Small intestine (tissue), 16 donors: ENCODE results near the gene ARHGAP40. TPM values are rescaled to one million over a fixed set of nuclear protein-coding genes. Genes with fewer than 3 reads are reported as not detected.

Experiments
- DNase-seq, 2 donors: peaks; one replicate each; pipeline versions ENCODE4 v3.0.0 to v3.0.0-alpha.2; 2013
- FAIRE-seq: peaks from 2 replicates; lab custom pipeline; 2012; peaks lifted over from hg19 to GRCh38; lab: Jason Lieb, UNC
- H3K27ac ChIP-seq, 3 donors: one replicate each; pipeline ENCODE4 v1.5.1; 2013; ENCODE audit warnings: low read length in 2 of 3, mild to moderate bottlenecking in 2 of 3, control low read depth in 1 of 3, inconsistent platforms in 1 of 3, low read depth in 1 of 3, moderate library complexity in 1 of 3
- H3K27me3 ChIP-seq, 3 donors: one replicate each; pipeline ENCODE4 v1.6.1; 2013; ENCODE audit warnings: low read length in 3 of 3, inconsistent platforms in 1 of 3; ENCODE audit not compliant: control insufficient read depth in 3 of 3, insufficient read depth in 3 of 3
- H3K36me3 ChIP-seq, 3 donors: one replicate each; pipeline ENCODE4 v1.6.1; 2013; ENCODE audit warnings: low read length in 3 of 3, inconsistent platforms in 1 of 3, low read depth in 1 of 3, mild to moderate bottlenecking in 1 of 3, moderate library complexity in 1 of 3; ENCODE audit not compliant: control insufficient read depth in 3 of 3, insufficient read depth in 2 of 3
- H3K4me1 ChIP-seq, 3 donors: one replicate each; pipeline ENCODE4 v1.6.1; 2013; ENCODE audit warnings: low read length in 2 of 3, inconsistent platforms in 1 of 3, low read depth in 1 of 3, mild to moderate bottlenecking in 1 of 3, moderate library complexity in 1 of 3; ENCODE audit not compliant: control insufficient read depth in 3 of 3, insufficient read depth in 2 of 3
- H3K4me3 ChIP-seq, 3 donors: one replicate each; pipeline ENCODE4 v1.5.1; 2013; ENCODE audit warnings: low read length in 3 of 3, control low read depth in 1 of 3, inconsistent platforms in 1 of 3, low read depth in 1 of 3, mild to moderate bottlenecking in 1 of 3, moderate library complexity in 1 of 3
- H3K9me3 ChIP-seq, 2 donors: one replicate each; pipeline ENCODE4 v1.6.1; 2013; ENCODE audit warnings: low read depth in 1 of 2, low read length in 1 of 2; ENCODE audit not compliant: control insufficient read depth in 2 of 2, insufficient read depth in 1 of 2
- WGBS, 3 donors: extraction: QIAGEN DNeasy Blood & Tissue Kit; methylation state at CpG; one replicate each; pipeline ENCODE4 v1.1.7; 2013; 5-methylcytosine and 5-hydroxymethylcytosine counted together
- long read RNA-seq, 10 donors: transcript quantifications; one replicate each; lab custom pipeline, GENCODE V29; 2026
- polyA plus RNA-seq, 4 donors: library from polyadenylated mRNA; stranded (reverse) in 3 of 4; unstranded in 1 of 4; fragments of 200-250 nt in 3 of 4; fragments of 120-200 nt in 1 of 4; gene quantifications; one replicate each; pipeline versions ENCODE4 v1.2.1 to v1.2.3, GENCODE V29; 2013
- donor health status: healthy with polysubstance abuse.
- donor health status: control.
- donor health status: control.
- donor health status: Bipolar disorder and iron deficiency.
- donor health status: healthy.

ARHGAP40 gene
- polyA plus RNA-seq = under 1 TPM in 2 of 4 donors, not detected in 2; 0.01 to 0.06 TPM
- long read RNA-seq, donor 1 = 0 reads
- long read RNA-seq, donor 2 = 0 reads
- long read RNA-seq, donor 3 = 0 reads
- long read RNA-seq, donor 4 = 0 reads
- long read RNA-seq, donor 5 = 0 reads
- long read RNA-seq, donor 6 = 0 reads
- long read RNA-seq, donor 7 = 0 reads
- long read RNA-seq, donor 8 = 0 reads
- long read RNA-seq, donor 9 = 0 reads
- long read RNA-seq, donor 10 = 0 reads

DNA sequence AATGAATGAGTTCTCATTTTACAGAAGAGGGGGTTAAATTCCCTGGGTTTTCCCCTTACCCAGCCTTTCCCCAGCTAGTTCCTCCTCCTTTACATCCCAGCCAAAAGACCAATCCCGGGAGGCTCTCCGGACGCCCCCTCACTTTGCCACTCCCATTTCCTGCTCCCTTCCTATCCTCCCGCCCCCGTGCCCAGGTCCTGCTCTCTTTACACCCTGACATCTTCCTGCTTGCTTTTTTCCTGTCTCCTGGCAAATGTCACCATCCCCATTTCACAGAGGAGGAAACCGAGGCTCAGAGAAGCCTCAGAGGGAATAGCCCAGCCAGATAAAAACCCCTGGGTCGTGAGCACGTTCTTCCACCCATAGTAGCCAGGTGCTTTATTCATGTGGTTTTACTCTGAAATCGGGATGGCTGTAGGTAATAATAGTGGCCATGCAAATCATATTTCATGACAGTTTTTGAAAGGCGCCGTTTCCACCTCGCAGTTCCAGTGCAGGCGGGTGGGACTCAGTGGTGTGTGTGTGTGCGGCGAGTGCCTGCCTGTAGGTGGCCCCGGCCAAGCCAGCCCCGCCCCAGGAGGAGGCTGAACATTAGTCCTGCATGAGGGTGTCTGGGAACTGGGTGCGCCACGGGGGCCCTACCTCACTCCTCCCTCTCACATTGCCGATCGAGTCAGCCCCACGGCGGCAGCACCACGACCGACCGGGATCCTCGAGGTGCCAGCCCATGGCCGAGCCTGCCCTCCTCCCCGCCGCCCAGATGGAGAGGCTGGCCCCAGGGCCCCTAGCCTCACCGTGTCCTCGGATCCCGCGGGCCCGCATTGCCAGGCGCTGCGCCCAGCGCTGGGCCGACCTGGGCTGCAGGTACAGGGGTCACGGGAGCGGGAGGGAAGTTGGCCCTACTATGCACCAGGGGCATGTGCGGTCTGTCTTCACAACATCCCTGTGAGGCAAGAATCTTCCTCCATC lies at the start of gene ARHGAP40:
ARHGAP40 (plus strand) TSS at position 594 of the 969 bp plus-strand sequence.
- no peaks in the 10 kb centered on the region for H3K4me1 ChIP-seq
- no peak within 1 kb of the TSS for H3K4me3 ChIP-seq
- no peaks in the 10 kb centered on the region for H3K36me3 ChIP-seq
- no peak within 1 kb of the TSS for H3K27ac ChIP-seq
- no peaks in the 10 kb centered on the region for H3K9me3 ChIP-seq
- H3K27me3 ChIP-seq = peaks cover 0 to 31% (median 23%) of the 10 kb centered on the region in 3 donors
- FAIRE-seq (no peak), DNase-seq (peak; percentile 6 to 18)
- WGBS, 3 donors = 8 to 11% (median 9%) methylated on average over 39 to 42 of the region's 42 CpGs

DNA sequence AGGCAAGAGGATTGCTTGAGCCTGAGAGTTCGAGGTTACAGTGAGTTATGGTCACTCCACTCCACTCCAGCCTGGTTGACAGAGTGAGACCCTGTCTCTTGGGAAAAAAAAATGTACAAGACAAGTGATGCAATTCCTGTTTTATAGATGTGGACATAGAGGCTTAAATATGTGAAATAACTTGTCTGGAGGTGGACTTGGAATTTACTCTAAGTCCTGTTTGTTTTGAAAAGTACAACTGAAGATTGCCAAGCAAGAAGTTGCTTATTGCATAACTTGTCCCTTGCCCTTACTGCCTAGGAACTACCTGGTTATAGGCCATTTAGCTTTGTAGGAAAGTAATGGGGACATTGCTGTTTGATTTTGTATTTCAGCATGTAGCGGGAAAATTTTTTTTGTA lies 46.6 kb upstream of the ARHGAP40 start:
- H3K4me1 ChIP-seq = no peaks in the 10 kb centered on the region
- no peaks in the 10 kb centered on the region for H3K27me3 ChIP-seq
- H3K36me3 ChIP-seq = peaks cover 16 to 23% (median 18%) of the 10 kb centered on the region in 3 donors
- DNase-seq (peak; percentile 49 to 69), FAIRE-seq (no peak)
- no peak overlapping the region for H3K4me3 ChIP-seq
- no peaks in the 10 kb centered on the region for H3K9me3 ChIP-seq
- H3K27ac ChIP-seq = no peak overlapping the region
- WGBS, 3 donors = 98 to 100% (median 99%) methylated on average over 2 of the region's 2 CpGs

DNA sequence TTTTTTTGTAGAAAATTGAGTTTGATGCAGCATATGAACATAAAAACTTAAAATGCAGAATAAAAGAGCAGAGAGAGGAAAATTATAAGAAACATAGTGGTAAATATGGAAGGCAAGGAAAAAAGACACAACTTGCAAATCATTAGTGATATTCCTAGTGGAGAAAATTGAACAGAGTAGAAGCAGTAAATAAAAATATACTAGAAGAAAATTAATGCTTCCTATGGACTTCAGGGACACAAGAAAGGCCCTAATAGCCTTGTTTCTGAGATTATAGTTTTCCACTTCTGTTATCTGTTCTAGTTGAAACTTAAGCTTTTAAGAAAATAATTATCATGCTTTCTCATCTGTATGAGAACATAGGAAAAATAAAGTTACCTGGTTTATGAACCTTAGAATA lies 46.2 kb upstream of the ARHGAP40 start:
- no peaks in the 10 kb centered on the region for H3K27me3 ChIP-seq
- FAIRE-seq (no peak), DNase-seq (no peak)
- no peak overlapping the region for H3K27ac ChIP-seq
- H3K4me1 ChIP-seq = no peaks in the 10 kb centered on the region
- no peaks in the 10 kb centered on the region for H3K9me3 ChIP-seq
- no peak overlapping the region for H3K4me3 ChIP-seq
- peaks cover 16 to 23% (median 18%) of the 10 kb centered on the region in 3 donors for H3K36me3 ChIP-seq

DNA sequence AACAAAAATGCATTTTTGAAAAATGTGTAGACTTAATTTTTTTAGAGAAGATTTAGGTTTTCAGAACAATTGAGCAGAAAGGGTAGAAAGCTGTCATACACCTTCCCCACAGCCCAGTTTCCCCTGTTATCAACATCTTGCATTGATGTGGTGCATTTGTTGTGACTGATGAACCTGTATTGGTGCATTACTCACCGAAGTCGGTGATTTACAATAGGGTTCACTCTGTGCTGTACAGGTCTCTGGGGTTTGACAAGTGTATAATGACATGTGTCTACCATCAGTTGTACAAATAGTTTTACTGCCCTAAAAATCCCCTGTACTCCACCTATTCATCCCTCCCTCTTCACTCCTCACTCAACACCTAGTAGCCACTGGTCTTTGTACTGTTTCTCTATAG lies 44.4 kb upstream of the ARHGAP40 start:
- H3K36me3 ChIP-seq = peaks cover 13 to 17% (median 15%) of the 10 kb centered on the region in 3 donors
- no peaks in the 10 kb centered on the region for H3K27me3 ChIP-seq
- WGBS, 3 donors = 96 to 98% (median 97%) methylated on average over 2 of the region's 2 CpGs
- no peak overlapping the region for H3K27ac ChIP-seq
- no peak overlapping the region for H3K4me3 ChIP-seq
- no peaks in the 10 kb centered on the region for H3K9me3 ChIP-seq
- H3K4me1 ChIP-seq = no peaks in the 10 kb centered on the region
- FAIRE-seq (no peak), DNase-seq (no peak)

DNA sequence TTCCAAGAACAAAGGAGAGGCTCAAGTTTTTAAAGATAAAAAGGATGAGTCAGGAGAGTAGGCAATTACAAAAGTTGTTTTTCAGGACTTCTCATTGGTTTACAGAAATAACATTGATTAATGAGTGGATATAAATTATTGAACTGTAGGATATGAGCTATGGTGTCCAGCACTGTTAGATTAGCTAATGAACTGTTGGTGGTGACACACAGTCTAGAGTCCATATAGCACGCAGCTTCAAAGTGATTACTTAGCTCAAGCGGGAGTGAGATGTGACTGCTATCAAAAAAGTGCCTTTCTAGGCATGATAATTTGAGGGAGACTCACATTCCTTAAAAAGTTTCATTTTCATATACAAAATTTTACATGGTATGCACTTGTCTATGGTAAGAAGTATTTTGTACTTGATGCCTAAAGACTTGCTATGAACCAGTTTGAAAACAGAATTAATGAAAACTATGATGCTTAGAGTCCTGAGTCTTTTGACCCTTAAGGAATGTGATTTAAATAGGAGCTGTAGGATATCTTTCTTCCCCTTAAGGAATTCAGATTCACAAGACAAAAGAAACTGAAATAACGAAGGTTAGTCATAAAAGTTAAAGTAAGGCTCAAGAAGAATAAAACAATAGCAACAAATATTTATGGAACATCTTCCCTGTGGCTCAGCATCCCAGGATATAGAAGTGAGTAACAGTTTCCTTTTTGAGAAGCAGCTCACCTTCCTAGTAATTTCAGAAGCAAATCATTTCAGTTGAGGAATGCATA lies 42.8 kb upstream of the ARHGAP40 start:
- H3K27me3 ChIP-seq = no peaks in the 10 kb centered on the region
- FAIRE-seq (no peak), DNase-seq (peak; percentile 33 to 76)
- no peak overlapping the region for H3K27ac ChIP-seq
- H3K9me3 ChIP-seq = no peaks in the 10 kb centered on the region
- H3K4me1 ChIP-seq = peaks cover 0 to 2% (median 0%) of the 10 kb centered on the region in 3 donors
- no peak overlapping the region for H3K4me3 ChIP-seq
- peaks cover 8 to 12% (median 12%) of the 10 kb centered on the region in 3 donors for H3K36me3 ChIP-seq
- WGBS, 3 donors = 56 to 84% (median 68%) methylated on average over 3 of the region's 3 CpGs

DNA sequence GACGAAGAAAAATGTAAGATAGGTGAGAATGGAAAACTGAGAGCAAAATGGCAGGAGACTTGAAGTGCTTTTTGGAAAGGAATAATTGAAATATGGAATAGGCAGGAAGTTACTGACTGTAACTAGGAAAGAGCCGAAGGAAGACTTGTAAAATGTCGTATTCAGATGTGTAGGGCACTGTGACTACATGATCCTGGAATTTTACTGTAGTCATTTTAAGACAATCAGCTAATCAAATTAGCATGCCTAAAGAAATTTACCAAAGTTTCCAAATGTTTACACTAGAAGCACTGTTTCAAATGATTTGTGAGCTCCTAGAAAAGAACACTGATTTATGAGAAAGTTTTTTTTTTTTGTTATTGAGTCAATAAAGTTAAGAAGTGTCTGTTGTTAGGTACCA lies 41.8 kb upstream of the ARHGAP40 start:
- no peaks in the 10 kb centered on the region for H3K27me3 ChIP-seq
- no peak overlapping the region for H3K27ac ChIP-seq
- no peaks in the 10 kb centered on the region for H3K9me3 ChIP-seq
- DNase-seq (no peak), FAIRE-seq (no peak)
- no peak overlapping the region for H3K4me3 ChIP-seq
- WGBS, 3 donors = 95 to 97% (median 97%) methylated on average over 3 of the region's 3 CpGs
- peaks cover 7 to 11% (median 10%) of the 10 kb centered on the region in 3 donors for H3K36me3 ChIP-seq
- peaks cover 0 to 2% (median 0%) of the 10 kb centered on the region in 3 donors for H3K4me1 ChIP-seq

DNA sequence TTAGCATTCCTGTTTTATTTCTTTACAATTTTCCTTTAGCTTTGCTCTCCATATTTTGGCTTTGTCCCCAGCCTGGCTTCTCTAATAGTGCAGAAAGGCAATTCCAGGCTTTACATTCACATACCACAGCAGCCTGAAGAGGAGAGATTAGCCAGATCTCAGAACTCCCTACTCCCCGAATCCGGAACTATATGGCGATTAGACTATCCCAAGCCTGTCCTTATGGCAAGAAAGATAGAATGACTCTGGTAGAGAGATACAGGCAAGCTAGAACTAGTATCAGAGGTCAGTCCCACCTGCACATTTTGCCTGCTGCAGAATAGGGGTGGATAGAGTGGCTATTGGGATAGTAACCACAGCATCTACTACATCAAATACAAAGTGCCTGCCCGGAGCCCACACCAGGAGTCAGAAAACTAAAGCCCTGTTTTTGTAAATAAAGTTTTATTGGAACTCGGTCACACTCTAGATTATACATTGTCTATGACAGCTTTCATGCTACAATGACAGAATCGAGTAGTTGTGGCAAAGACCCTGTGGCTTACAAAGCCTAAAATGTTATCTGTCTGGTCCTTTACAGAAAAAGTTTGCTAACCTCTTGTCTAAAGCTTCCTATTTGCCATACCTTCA lies 37.7 kb upstream of the ARHGAP40 start:
- Histone ChIP-seq H3K4me3 (no peak overlapping the region), H3K27ac (no peak overlapping the region), H3K9me3 (no peaks in the 10 kb centered on the region), H3K4me1 (peaks cover 0 to 5% (median 4%) of the 10 kb centered on the region in 3 donors), H3K27me3 (no peaks in the 10 kb centered on the region), H3K36me3 (peaks cover 10 to 14% (median 12%) of the 10 kb centered on the region in 3 donors)
- DNase-seq = no peak
- FAIRE-seq = no peak
- 96 to 98% (median 97%) methylated on average over 6 of the region's 6 CpGs for whole genome bisulfite sequencing, 3 donors
